Transverse colon (tissue), 4 donors: Measurements from ENCODE around the gene SYCP3. TPM values are rescaled to one million over a fixed set of nuclear protein-coding genes. Genes with fewer than 3 reads are reported as not detected.

Experiments
- DNase-seq: peaks from one replicate; pipeline ENCODE4 v3.0.0-alpha.2; 2019
- H3K27ac ChIP-seq, 4 donors: fragments of 200-600 bp; sonication (generic); 2 replicates each; pipeline ENCODE4 v1.5.1; 2016 to 2018; ENCODE audit warnings: inconsistent platforms in 4 of 4
- H3K27me3 ChIP-seq: fragments of 200-600 bp; sonication (generic); 2 replicates; pipeline ENCODE4 v1.5.1; 2017; ENCODE audit warnings: inconsistent platforms
- H3K36me3 ChIP-seq, 4 donors: fragments of 200-600 bp; sonication (generic); 2 replicates each; pipeline ENCODE4 v1.5.1; 2017 to 2019; ENCODE audit warnings: inconsistent platforms in 4 of 4
- H3K4me1 ChIP-seq, 4 donors: fragments of 200-600 bp; sonication (generic); 2 replicates each; pipeline ENCODE4 v1.5.1; 2017 to 2020; ENCODE audit warnings: inconsistent platforms in 4 of 4
- H3K4me3 ChIP-seq, 4 donors: fragments of 200-600 bp; sonication (generic); 1 replicate in 1 of 4; 2 replicates in 3 of 4; pipeline versions ENCODE4 v1.5.1 to v1.6.1; 2017 to 2019; ENCODE audit warnings: inconsistent platforms in 4 of 4
- H3K9me3 ChIP-seq, 2 donors: fragments of 200-600 bp; sonication (generic); 2 replicates each; pipeline ENCODE4 v1.5.1; 2017 to 2019; ENCODE audit warnings: inconsistent platforms in 2 of 2
- CTCF ChIP-seq, 5 experiments: fragments of 200-600 bp in 3 of 5; fragments of 450-650 bp in 2 of 5; sonication (generic) in 3 of 5; IDR thresholded peaks; 1 replicate in 2 of 5; 2 replicates in 3 of 5; pipeline ENCODE4 v1.5.1; 2016 to 2017; ENCODE audit warnings: antibody characterized with exemption in 5 of 5, inconsistent platforms in 3 of 5, mild to moderate bottlenecking in 2 of 5, moderate library complexity in 1 of 5
- EP300 ChIP-seq: sonication (generic); formaldehyde crosslinking; IDR thresholded peaks from one replicate; pipeline ENCODE4 v1.6.1; 2017; ENCODE audit warnings: antibody characterized with exemption, low read depth
- POLR2A ChIP-seq: fragments of 450-650 bp; IDR thresholded peaks from one replicate; pipeline ENCODE4 v1.6.1; 2016; ENCODE audit warnings: antibody characterized with exemption, mild to moderate bottlenecking, moderate library complexity
- POLR2AphosphoS5 ChIP-seq, 3 donors: sonication (generic); formaldehyde crosslinking; IDR thresholded peaks; one replicate each; pipeline ENCODE4 v1.6.1; 2016; ENCODE audit warnings: antibody characterized with exemption in 3 of 3
- WGBS, 2 donors: methylation state at CpG; one replicate each; pipeline ENCODE4 v1.1.5; 2018; ENCODE audit warnings: low coverage in 1 of 2; 5-methylcytosine and 5-hydroxymethylcytosine counted together
- in situ Hi-C, 4 donors: fragments of 200-750 bp; cut with MboI; loops; one replicate each; pipeline versions ENCODE4 v1.15.0 to v1.15.1; 2017; ENCODE audit warnings: low sequenced_read_pairs in 3 of 4, low pct_ligation_motif_present in 1 of 4, low pct_unique_long_range_greater_than_20kb in 1 of 4
- intact Hi-C: fragments of 100-400 bp; cut with DNase I; formaldehyde crosslinking; loops from one replicate; pipeline ENCODE4 v1.15.1; 2023; ENCODE audit warnings: low total_unique reads
- total RNA-seq, 4 donors: library from RNA; depleted of rRNA; stranded (reverse); fragments of >200 nt; gene quantifications; one replicate each; pipeline ENCODE4 v1.1.0, GENCODE V29; 2016

Gene SYCP3
- total RNA-seq, 4 donors from 2014 or later: 0.16 TPM; not detected in 3

- WGBS, 2 donors: 41 to 77% methylated on average over 2 of the region's 2 CpGs
- in situ Hi-C loops: no loop called here
- intact Hi-C loops: no loop called here
- TF ChIP-seq POLR2A (no peak), POLR2AphosphoS5 (IDR thresholded peaks at IDR 0.05) (no peak), EP300 (no peak), CTCF (IDR thresholded peaks at IDR 0.05) (no peak)
- peak overlapping the region; percentile 64 to 77 (median 72) for H3K27ac ChIP-seq
- no peaks in the 10 kb centered on the region for H3K9me3 ChIP-seq
- H3K27me3 ChIP-seq: no peaks in the 10 kb centered on the region
- DNase-seq: no peak
- H3K4me1 ChIP-seq: peaks cover 4 to 53% (median 10%) of the 10 kb centered on the region in 4 donors
- no peak overlapping the region for H3K4me3 ChIP-seq
- peaks cover 0 to 2% (median 0%) of the 10 kb centered on the region in 4 donors for H3K36me3 ChIP-seq
Measured at GRCh38 chr12:101783150-101783549, 43.9 kb upstream of the SYCP3 start.

GRCh38 chr12:101782273-101782731 lies 43.0 kb upstream of the SYCP3 start:
- TF ChIP-seq EP300 (no peak), POLR2AphosphoS5 (IDR thresholded peaks at IDR 0.05) (no peak), POLR2A (no peak), CTCF (IDR thresholded peaks at IDR 0.05) (no peak)
- in situ Hi-C loops (no loop called here), intact Hi-C loops (no loop called here)
- H3K27ac ChIP-seq: peak overlapping the region in 2 of 4 donors; percentile 69 to 74
- no peaks in the 10 kb centered on the region for H3K27me3 ChIP-seq
- H3K9me3 ChIP-seq: no peaks in the 10 kb centered on the region
- DNase-seq: no peak
- peaks cover 4 to 61% (median 10%) of the 10 kb centered on the region in 4 donors for H3K4me1 ChIP-seq
- no peak overlapping the region for H3K4me3 ChIP-seq
- no peaks in the 10 kb centered on the region for H3K36me3 ChIP-seq
- 77 to 93% methylated on average over 3 of the region's 3 CpGs for WGBS, 2 donors

GRCh38 chr12:101781834-101782233 lies 42.6 kb upstream of the SYCP3 start:
- intact Hi-C loops: no loop called here

DNA sequence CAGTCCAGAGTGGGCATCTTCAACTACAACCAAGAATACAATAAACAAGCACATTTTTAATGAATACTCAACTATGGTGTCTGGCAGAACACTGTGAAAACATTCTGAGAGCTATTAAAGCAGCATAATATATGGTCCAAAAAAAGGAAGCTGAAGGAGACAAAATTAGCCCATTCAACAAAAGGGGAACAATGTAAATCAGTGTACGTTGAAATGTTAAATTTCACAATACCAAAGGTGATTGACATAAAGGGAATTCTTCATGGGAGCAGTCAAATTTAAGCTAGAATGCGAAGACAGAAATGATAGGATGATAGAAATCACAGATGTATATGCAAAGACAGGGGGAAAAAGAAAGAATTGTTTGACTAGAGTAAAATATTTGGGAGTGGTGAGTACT lies 41.3 kb upstream of the SYCP3 start:
- Histone ChIP-seq H3K4me1 (peaks cover 4 to 63% (median 10%) of the 10 kb centered on the region in 4 donors), H3K27me3 (no peaks in the 10 kb centered on the region), H3K27ac (no peak overlapping the region), H3K9me3 (no peaks in the 10 kb centered on the region), H3K36me3 (no peaks in the 10 kb centered on the region), H3K4me3 (no peak overlapping the region)
- no peak for DNase-seq
- intact Hi-C loops: no loop called here
- in situ Hi-C loops: no loop called here
- WGBS, 2 donors: 73 to 82% methylated on average over 2 of the region's 2 CpGs
- TF ChIP-seq CTCF (IDR thresholded peaks at IDR 0.05): no peak
- no peak for TF ChIP-seq EP300
- no peak for TF ChIP-seq POLR2A
- no peak for TF ChIP-seq POLR2AphosphoS5 (IDR thresholded peaks at IDR 0.05)

More at GRCh38 chr12:101781834-101782233, 42.6 kb upstream of the SYCP3 start:
- 74 to 90% methylated on average over 2 to 3 of the region's 3 CpGs for WGBS, 2 donors
- Histone ChIP-seq H3K9me3 (no peaks in the 10 kb centered on the region), H3K27me3 (no peaks in the 10 kb centered on the region), H3K4me3 (no peak overlapping the region), H3K27ac (no peak overlapping the region), H3K4me1 (peaks cover 4 to 63% (median 10%) of the 10 kb centered on the region in 4 donors), H3K36me3 (no peaks in the 10 kb centered on the region)
- DNase-seq: no peak
- in situ Hi-C loops: no loop called here
- TF ChIP-seq EP300 (no peak), POLR2AphosphoS5 (IDR thresholded peaks at IDR 0.05) (no peak), POLR2A (no peak), CTCF (IDR thresholded peaks at IDR 0.05) (no peak)
